GM12874 (cell line): ENCODE data around the gene LTBP2.

Experiments used
- CTCF ChIP-seq: IDR thresholded peaks from 2 replicates; pipeline ENCODE4 v1.5.1; 2011; ENCODE audit warnings: low read depth, mild to moderate bottlenecking, control low read depth, low read length, moderate library complexity; ENCODE audit not compliant: insufficient read depth

LTBP2 gene

DNA sequence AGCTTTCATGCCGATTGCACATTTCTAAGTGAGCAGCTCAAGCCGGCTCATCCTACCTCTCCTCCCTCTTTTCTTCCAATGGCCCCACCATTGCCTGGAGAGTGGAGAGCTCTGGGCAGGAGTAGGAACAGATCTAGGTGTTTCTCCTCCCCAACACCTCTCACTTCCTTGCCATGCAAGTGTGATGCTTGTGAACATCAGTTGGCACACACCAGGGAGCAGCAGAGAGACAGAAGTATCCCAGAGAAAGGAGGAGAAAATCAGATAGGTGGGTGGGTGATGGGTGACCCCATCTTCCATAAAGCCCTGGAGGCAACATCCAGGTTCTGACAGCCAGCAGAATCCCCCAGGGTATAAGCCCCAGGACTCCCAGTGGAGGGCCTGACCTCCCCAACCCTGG, 146.7 kb downstream of the LTBP2 start:
- TF ChIP-seq CTCF = no peak

GRCh38 chr14:74464785-74465184, 147.3 kb downstream of the LTBP2 start:
- TF ChIP-seq CTCF = no peak

GRCh38 chr14:74463697-74464096, 148.3 kb downstream of the LTBP2 start:
- no peak for TF ChIP-seq CTCF

GRCh38 chr14:74462993-74463392, 149.0 kb downstream of the LTBP2 start:
- TF ChIP-seq CTCF = no peak

GRCh38 chr14:74459976-74460375, 152.1 kb downstream of the LTBP2 start:
- TF ChIP-seq CTCF = no peak

GRCh38 chr14:74459289-74459946, 152.6 kb downstream of the LTBP2 start:
- peak; percentile 75 for TF ChIP-seq CTCF

DNA sequence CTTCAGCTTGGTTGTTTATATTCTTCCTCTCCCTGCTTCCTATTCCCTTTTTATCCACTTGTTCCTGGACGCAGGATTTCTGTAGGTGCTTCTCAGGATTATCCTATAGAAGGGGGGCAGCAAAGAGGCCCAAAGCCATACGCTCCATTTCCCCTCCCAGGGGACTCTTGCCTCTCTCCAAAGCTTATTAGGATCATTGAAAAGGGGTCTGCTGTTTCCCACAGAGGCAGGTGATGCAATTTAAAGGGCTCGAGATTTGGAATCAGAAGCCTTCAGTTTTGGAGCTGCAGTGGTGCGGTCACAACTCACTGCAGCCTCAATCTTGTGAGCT, 154.5 kb downstream of the LTBP2 start:
- no peak for TF ChIP-seq CTCF
